ENCODE results near the gene AADACL2. TPM values are rescaled to one million over a fixed set of nuclear protein-coding genes. Genes with fewer than 3 reads are reported as not detected.

AADACL2 gene
- total RNA-seq, 2 donors from 2014 or later, result not detected

DNA sequence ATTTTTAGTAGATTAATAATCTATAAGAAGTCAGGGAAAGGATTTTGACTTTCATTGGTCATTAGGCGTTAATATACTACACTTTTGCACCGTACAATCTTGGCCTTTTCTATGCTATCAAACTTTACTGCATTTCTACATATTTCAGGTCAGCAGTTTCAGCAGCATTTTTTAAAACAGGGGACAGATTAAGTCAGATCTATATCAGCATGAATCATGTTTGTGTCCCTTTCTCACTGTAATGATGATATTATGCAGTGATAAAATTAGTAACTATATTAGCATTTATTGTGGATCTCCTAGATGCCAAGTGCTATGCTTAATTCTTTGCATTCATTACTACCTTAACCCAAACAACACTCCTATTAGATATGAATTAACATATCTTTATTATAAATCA, 59.9 kb downstream of the AADACL2 start:
- no peak overlapping the region for H3K9ac ChIP-seq (ENCODE audit: low read depth in 2 of 2, low read length in 2 of 2)
- H3K4me3 ChIP-seq, result no peak overlapping the region
- H3K4me1 ChIP-seq, result no peaks in the 10 kb centered on the region
- no peak overlapping the region for H3K27ac ChIP-seq
- H3K27me3 ChIP-seq, result no peaks in the 10 kb centered on the region
- TF ChIP-seq, protein P1, sequence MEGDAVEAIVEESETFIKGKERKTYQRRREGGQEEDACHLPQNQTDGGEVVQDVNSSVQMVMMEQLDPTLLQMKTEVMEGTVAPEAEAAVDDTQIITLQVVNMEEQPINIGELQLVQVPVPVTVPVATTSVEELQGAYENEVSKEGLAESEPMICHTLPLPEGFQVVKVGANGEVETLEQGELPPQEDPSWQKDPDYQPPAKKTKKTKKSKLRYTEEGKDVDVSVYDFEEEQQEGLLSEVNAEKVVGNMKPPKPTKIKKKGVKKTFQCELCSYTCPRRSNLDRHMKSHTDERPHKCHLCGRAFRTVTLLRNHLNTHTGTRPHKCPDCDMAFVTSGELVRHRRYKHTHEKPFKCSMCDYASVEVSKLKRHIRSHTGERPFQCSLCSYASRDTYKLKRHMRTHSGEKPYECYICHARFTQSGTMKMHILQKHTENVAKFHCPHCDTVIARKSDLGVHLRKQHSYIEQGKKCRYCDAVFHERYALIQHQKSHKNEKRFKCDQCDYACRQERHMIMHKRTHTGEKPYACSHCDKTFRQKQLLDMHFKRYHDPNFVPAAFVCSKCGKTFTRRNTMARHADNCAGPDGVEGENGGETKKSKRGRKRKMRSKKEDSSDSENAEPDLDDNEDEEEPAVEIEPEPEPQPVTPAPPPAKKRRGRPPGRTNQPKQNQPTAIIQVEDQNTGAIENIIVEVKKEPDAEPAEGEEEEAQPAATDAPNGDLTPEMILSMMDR (IDR thresholded peaks at IDR 0.05), result no peak
- intact Hi-C loops (cut with DNase I), result no loop called here
- no peaks in the 10 kb centered on the region for H3K36me3 ChIP-seq
- no peaks in the 10 kb centered on the region for H3K9me3 ChIP-seq
- DNase-seq, result no peak

DNA sequence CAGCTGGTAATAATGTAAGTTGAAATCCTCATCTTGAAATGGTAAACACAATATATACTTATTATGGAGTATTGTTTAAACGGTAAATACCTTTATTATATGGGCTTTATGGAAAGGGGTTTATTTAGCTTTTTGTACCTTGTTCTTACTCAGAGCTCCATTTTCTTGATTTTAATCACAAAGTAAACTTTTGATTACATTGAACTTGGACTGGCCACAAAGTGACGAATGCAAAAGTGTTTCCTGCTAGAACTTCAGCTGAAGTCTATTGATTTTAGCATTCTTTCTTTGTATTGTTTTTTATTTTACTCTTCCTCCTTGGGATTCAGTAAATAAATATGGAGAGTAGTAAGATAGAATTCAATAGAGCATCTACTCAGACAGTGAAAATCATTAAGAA, 60.4 kb downstream of the AADACL2 start:
- Histone ChIP-seq H3K27me3 (no peaks in the 10 kb centered on the region), H3K9me3 (no peaks in the 10 kb centered on the region), H3K27ac (no peak overlapping the region), H3K4me3 (no peak overlapping the region), H3K9ac (ENCODE audit: low read depth in 2 of 2, low read length in 2 of 2) (no peak overlapping the region), H3K4me1 (no peaks in the 10 kb centered on the region), H3K36me3 (no peaks in the 10 kb centered on the region)
- TF ChIP-seq, protein P1 (IDR thresholded peaks at IDR 0.05), result no peak
- intact Hi-C loops (cut with DNase I), result no loop called here
- DNase-seq, result no peak

DNA sequence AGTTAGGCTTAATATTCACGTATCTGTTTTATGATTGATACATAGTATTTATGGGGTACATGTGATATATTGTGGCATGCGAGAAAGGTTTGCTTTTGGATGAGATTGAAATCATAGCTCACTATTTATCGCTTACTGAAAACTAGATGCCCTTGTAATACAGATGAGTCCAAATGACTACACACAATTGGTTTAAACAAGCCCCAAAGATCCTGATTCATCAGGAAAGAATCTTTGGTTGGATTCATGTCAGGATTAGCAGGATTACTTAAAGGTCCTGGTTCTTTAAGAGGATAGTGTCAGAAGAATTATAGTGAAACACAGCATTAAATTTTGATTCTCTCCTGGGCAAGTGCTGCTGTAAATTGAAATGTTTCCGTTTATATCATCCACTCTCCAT, 61.5 kb downstream of the AADACL2 start:
- Histone ChIP-seq H3K4me3 (no peak overlapping the region), H3K9me3 (no peaks in the 10 kb centered on the region), H3K27ac (no peak overlapping the region), H3K9ac (ENCODE audit: low read depth in 2 of 2, low read length in 2 of 2) (no peak overlapping the region), H3K36me3 (no peaks in the 10 kb centered on the region), H3K4me1 (no peaks in the 10 kb centered on the region), H3K27me3 (no peaks in the 10 kb centered on the region)
- TF ChIP-seq, protein P1 (IDR thresholded peaks at IDR 0.05), result no peak
- DNase-seq, result no peak
- intact Hi-C loops (cut with DNase I), result no loop called here

DNA sequence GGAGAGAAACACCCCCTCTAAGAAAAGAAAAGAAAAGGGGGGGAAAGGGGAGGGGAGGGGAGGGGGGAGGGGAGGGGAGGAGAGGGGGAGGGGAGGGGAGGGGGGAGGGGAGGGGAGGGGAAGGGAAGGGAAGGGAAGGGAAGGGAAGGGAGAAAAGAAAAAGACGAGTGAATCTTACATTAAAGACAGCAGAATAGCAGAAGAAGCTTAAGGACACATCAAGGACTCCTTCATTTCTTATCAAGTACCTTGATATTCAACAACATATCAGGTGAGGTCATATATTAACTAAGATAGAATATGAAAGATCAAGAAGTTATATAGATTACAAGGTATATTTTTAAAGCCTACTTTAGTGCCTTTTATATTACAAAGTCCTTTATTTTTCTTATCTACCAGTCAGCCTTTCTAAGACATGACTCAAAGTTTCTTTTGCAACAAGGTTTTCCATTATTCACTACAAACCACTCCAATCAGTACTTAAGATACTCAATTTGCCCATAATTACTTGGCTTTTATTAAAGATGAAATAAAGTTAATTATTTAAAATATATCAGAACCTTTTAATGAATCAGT, 62.5 kb downstream of the AADACL2 start:
- H3K4me3 ChIP-seq, result no peak overlapping the region
- H3K27ac ChIP-seq, result no peak overlapping the region
- TF ChIP-seq, protein P1 (IDR thresholded peaks at IDR 0.05), result no peak
- no peaks in the 10 kb centered on the region for H3K4me1 ChIP-seq
- no peak overlapping the region for H3K9ac ChIP-seq (ENCODE audit: low read depth in 2 of 2, low read length in 2 of 2)
- no peak for DNase-seq
- no peaks in the 10 kb centered on the region for H3K27me3 ChIP-seq
- H3K9me3 ChIP-seq, result no peaks in the 10 kb centered on the region
- intact Hi-C loops (cut with DNase I), result no loop called here
- H3K36me3 ChIP-seq, result no peaks in the 10 kb centered on the region

DNA sequence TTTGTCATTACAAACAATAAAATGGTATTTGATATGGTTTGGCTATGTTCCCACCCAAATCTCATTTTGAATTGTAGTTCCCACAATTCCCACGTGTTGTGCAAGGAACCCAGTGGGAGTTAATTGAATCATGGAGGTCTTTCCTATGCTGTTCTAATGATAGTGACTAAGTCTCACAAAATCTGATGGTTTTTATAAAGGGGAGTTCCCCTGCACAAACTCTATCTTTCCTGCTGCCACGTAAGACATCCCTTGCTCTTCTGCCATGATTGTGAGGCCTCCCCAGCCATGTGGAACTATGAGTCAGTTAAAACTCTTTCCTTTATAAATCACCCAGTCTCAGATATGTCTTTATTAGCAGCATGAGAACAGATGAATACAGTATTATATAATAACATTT, 64.7 kb downstream of the AADACL2 start:
- no peaks in the 10 kb centered on the region for H3K27me3 ChIP-seq
- TF ChIP-seq, protein P1 (IDR thresholded peaks at IDR 0.05), result no peak
- H3K4me3 ChIP-seq, result no peak overlapping the region
- no peaks in the 10 kb centered on the region for H3K36me3 ChIP-seq
- intact Hi-C loops (cut with DNase I), result no loop called here
- H3K27ac ChIP-seq, result no peak overlapping the region
- no peaks in the 10 kb centered on the region for H3K4me1 ChIP-seq
- no peak for DNase-seq
- H3K9ac ChIP-seq (ENCODE audit: low read depth in 2 of 2, low read length in 2 of 2), result no peak overlapping the region
- no peaks in the 10 kb centered on the region for H3K9me3 ChIP-seq
